Activated CD4-positive, alpha-beta T cell treated with anti-CD3 and anti-CD28 coated beads, Interleukin-2, Interleukin-4, amounts not matched to agents 100 ng/mL and 50 ng/mL, durations not matched to agents 16 hours and 8 hours (primary cell): ENCODE results near the gene OAT.

Experiments
- DNase-seq: peaks from one replicate; pipeline ENCODE4 v3.0.0-alpha.2; 2020; ENCODE audit warnings: low spot score

The OAT gene

DNA sequence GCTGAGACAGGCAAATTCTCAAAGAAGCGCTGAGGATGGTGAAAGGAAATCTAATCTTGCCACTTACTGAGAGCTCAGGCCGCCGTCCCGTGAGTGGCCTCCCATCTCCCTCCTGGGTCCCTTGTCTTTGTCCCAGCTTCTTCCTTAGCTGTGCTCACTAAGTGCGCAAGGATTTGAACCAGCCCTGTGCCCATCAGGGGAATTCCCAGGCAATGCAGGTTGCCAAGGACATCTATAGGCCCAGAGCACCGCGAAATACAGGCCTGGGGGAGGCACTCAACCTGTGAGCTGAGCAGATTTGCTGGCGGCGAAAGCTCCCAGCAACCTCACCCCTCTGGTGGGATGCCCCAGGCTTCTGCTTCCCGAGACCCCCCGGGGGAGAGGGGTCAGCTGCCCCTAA is 64.8 kb downstream of the OAT start:
- DNase-seq, result no peak

DNA sequence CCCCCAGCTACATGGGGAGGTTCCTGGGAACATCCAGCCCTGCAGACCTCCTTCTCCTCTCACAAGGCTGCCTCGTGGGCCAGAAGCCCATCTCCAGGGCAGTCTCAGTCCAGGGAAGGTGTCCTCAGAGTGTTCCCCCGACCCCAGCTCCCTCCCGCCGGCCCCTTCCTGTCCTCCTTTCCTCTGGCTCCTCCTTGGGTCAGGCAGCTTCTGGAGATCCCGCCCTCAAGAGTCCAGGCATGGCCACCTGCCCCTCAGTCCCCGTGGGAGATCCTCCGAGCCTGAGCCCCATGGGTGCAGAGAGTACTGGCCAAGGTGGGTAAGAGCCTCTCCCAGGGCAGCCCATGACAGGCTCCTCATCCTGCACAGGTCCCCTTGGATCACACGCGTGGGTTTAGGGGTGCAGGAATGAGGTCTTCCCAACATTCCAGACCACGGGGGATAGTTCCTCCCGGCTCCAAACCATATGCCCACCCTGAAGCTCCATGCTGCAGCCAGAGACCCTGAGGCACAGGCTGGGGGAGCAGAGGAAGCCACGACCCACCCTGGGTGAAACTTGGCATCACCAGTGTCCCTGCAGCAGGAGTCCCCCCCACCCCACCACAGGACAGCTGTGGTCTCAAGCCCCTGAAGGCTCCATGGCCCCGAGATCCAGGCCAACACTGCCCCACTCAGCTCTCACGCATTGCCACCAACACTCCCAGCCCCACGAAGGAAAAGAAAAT is 65.5 kb downstream of the OAT start:
- no peak for DNase-seq

DNA sequence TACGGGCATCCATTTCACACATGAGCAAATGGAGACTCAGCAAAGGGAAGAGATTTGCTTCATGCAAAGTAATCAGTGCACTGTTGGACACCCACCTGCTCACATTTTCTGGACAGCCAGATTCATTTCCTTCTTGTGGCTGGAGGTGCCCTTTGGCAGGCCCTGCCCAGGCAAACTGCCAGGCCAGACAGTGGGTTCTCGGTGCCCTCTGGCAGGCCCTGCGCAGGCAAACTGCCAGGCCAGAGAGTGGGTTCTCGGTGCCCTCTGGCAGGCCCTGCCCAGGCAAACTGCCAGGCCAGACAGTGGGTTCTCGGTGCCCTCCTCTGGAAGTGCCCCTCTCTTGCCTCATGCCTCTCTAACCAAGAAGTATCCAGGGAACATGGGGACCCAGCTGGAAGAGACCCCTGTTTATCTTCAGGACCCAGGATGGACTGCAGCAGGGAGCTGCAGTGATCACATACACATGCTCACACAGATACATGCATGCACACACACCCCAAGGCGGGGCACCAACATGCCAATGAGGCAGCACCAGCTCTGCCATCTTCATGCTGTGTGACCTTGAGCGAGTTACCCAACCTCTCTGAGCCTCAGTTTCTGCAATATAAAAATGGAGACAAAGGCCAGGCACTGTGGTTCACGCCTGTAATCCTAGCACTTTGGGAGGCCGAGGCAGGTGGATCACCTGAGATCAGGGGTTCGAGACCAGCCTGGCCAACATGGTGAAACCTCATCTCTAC is 67.1 kb downstream of the OAT start:
- DNase-seq, result no peak

DNA sequence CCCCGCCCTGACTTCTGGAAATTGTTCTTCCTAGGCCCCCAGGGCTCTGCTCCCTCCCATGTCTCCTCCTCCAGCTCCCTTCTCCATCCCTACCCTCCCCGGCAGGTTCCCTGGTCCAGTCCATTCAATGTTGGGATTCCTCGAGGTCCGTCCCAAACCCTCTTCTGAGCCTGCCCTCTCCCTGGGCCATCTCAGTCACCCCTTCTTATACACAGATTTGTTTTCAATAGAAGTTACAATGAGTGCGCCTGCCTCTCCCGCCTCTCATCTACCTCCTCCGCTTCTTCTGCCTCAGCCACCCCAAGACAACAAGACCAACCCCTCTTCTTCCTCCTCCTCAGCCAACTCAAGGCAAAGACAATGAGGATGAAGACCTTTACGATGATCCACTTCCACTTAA is 67.9 kb downstream of the OAT start:
- DNase-seq, result no peak

DNA sequence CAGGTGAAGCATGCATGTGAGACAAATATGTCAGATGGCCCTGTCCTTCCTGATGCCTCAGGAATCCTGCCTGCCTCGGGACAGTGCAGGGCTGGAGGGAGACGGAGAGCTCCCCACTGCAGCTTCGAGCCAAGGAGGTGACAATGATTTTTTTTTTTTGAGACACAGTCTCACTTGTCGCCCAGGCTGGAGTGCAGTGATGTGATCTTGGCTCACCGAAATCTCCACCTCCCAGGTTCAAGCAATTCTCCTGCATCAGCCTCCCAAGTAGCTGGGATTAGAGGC is 68.8 kb downstream of the OAT start:
- no peak for DNase-seq

DNA sequence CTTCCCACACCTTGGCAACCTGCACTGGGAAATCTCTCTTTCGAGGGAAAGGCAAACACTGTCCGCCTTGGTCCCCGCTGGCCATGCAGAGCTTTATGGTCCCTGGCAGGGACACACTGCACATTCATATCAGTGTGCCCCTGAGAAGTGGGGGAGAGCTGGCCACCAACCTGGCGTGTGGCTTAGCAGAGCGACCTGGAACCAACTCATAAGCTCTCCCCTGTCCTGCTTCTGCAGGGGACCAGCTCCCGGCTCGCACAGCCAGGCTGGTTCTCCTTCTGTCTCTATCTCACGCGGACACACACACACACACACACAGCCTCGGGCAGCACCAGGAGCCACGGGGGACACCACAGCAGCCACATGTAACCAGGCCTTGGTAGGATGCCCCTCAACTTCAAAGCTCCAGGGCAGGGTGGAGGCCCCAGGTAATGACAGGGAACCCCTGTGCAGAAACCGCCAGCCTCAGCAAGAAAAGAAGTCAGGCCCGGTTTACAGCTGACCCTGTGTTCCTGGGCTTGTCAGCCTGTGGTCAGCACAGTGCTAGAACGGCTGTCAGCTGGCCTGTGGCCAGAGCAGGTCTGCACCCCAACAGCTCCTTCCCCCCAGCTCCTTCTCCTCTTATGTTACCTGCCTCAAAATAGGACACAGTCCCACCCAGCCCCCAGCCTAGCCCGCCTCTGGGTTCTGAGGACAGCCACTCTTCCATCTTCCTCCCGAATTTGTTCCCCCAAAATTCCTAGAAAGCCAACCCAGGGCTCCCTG is 69.3 kb downstream of the OAT start:
- no peak for DNase-seq

DNA sequence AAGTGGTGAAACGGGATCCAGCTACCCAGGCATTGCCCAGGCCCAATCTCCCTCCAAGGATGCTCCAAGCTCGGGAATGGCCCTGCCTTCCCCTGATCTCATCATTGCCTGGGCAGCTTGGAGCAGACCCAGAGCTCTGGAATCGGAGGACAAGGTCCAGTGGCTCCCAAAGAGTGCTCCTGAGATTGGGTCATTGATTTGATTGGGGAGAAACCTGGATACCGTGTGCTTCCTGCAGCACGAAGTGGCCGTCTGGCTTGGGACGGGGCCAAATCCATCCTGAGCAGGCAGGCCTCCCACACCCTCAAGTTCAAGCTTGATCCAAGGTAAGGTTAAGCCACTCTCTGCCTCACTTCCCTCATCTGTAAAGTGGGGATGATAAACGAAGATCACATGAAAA is 69.9 kb downstream of the OAT start:
- no peak for DNase-seq

DNA sequence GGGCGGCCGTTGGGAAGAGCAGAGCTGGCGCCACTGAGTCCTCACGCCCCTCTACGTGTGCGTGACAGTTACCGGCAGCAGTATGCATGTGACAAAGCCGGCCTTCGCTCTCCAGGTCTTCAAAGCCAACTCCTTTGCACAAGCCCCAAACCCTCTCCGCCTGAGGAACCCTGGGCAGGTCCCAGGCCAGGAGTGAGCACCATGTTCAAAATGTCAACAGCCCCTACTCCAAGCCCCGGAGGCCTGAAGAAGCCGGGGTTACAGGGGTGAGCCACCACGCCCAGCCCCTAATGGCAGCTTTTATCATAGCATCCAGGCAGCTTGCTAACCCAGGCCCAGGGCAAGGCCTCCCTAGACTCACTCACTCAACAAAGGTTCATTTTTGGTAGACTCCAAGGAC is 70.8 kb downstream of the OAT start:
- no peak for DNase-seq
